Measurements from ENCODE around the gene SORT1. TPM values are rescaled to one million over a fixed set of nuclear protein-coding genes. Genes with fewer than 3 reads are reported as not detected.

The SORT1 gene
- total RNA-seq, 1 experiment from 2014 or later, result 9.2 TPM

- ATAC-seq (no peak), DNase-seq (no peak)
- no TSS peak for BruUV-seq (replicated peaks)
- Histone ChIP-seq H3K4me3 (ENCODE audit: low read length) (no peak overlapping the region), H3K27ac (ENCODE audit: low read length) (no peak overlapping the region), H3K9me3 (ENCODE audit: low read length) (no peaks in the 10 kb centered on the region), H3K4me1 (ENCODE audit: insufficient read depth, low read length) (peaks cover 14% of the 10 kb centered on the region), H3K79me2 (ENCODE audit: low read length) (no peaks in the 10 kb centered on the region), H2AFZ (ENCODE audit: low read length) (no peak overlapping the region), H3K36me3 (ENCODE audit: low read depth, low read length) (no peaks in the 10 kb centered on the region), H3K27me3 (ENCODE audit: low read length) (no peaks in the 10 kb centered on the region), H3K4me2 (ENCODE audit: low read length) (no peak overlapping the region), H3K9me2 (replicated peaks; ENCODE audit: low read length) (no peaks in the 10 kb centered on the region), H3F3A (ENCODE audit: low read length, unreplicated experiment) (no peaks in the 10 kb centered on the region), H3K9ac (ENCODE audit: low read length) (no peak overlapping the region), H4K20me1 (ENCODE audit: low read length) (no peaks in the 10 kb centered on the region)
- TF ChIP-seq, protein P1, sequence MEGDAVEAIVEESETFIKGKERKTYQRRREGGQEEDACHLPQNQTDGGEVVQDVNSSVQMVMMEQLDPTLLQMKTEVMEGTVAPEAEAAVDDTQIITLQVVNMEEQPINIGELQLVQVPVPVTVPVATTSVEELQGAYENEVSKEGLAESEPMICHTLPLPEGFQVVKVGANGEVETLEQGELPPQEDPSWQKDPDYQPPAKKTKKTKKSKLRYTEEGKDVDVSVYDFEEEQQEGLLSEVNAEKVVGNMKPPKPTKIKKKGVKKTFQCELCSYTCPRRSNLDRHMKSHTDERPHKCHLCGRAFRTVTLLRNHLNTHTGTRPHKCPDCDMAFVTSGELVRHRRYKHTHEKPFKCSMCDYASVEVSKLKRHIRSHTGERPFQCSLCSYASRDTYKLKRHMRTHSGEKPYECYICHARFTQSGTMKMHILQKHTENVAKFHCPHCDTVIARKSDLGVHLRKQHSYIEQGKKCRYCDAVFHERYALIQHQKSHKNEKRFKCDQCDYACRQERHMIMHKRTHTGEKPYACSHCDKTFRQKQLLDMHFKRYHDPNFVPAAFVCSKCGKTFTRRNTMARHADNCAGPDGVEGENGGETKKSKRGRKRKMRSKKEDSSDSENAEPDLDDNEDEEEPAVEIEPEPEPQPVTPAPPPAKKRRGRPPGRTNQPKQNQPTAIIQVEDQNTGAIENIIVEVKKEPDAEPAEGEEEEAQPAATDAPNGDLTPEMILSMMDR (conservative IDR thresholded peaks at IDR 0.05; ENCODE audit: low read depth, low read length), result no peak
- TF ChIP-seq EZH2 (IDR thresholded peaks at IDR 0.05; ENCODE audit: low read length, unreplicated experiment), result no peak
- TF ChIP-seq EZH2phosphoT487 (IDR thresholded peaks at IDR 0.05; ENCODE audit: borderline replicate concordance, low read length), result no peak
- ChIA-PET CTCF (no interaction called here), POLR2A (ENCODE audit: unreplicated experiment) (no interaction called here)
- intact Hi-C loops (cut with micrococcal nuclease), result no loop called here
Observed at GRCh38 chr1:109357616-109358015, 40.1 kb downstream of the SORT1 start.

DNA sequence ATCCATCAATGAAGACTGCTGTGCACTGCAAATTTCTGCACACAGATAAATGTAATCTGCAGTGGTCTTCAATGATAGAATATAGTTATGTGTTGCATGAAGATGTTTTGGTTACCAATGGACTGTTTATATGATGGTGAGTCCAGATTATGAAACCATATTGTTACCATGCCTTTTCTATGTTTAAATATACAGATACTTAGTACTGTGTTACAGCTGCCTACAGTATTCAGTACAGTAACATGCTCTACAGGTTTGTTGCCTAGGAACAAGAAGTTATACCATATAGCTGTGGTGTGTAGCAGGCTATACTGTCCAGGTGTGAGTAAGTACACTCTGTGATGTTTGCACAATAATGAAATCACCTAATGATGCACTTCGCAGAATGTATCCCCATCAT lies 40.8 kb downstream of the SORT1 start:
- ChIA-PET POLR2A (ENCODE audit: unreplicated experiment) (no interaction called here), CTCF (no interaction called here)
- Histone ChIP-seq H3K9ac (ENCODE audit: low read length) (no peak overlapping the region), H3F3A (ENCODE audit: low read length, unreplicated experiment) (no peaks in the 10 kb centered on the region), H3K9me2 (replicated peaks; ENCODE audit: low read length) (no peaks in the 10 kb centered on the region), H3K27me3 (ENCODE audit: low read length) (no peaks in the 10 kb centered on the region), H3K36me3 (ENCODE audit: low read depth, low read length) (no peaks in the 10 kb centered on the region), H4K20me1 (ENCODE audit: low read length) (no peaks in the 10 kb centered on the region), H3K4me2 (ENCODE audit: low read length) (no peak overlapping the region), H3K4me1 (ENCODE audit: insufficient read depth, low read length) (peaks cover 9% of the 10 kb centered on the region), H3K79me2 (ENCODE audit: low read length) (no peaks in the 10 kb centered on the region), H2AFZ (ENCODE audit: low read length) (no peak overlapping the region), H3K9me3 (ENCODE audit: low read length) (no peaks in the 10 kb centered on the region), H3K4me3 (ENCODE audit: low read length) (no peak overlapping the region), H3K27ac (ENCODE audit: low read length) (no peak overlapping the region)
- DNase-seq (no peak), ATAC-seq (no peak)
- intact Hi-C loops (cut with micrococcal nuclease), result no loop called here
- TF ChIP-seq EZH2phosphoT487 (IDR thresholded peaks at IDR 0.05; ENCODE audit: borderline replicate concordance, low read length) (no peak), EZH2 (IDR thresholded peaks at IDR 0.05; ENCODE audit: low read length, unreplicated experiment) (no peak)
- TF ChIP-seq, protein P1 (conservative IDR thresholded peaks at IDR 0.05; ENCODE audit: low read depth, low read length), result no peak
- no TSS peak for BruUV-seq (replicated peaks)

DNA sequence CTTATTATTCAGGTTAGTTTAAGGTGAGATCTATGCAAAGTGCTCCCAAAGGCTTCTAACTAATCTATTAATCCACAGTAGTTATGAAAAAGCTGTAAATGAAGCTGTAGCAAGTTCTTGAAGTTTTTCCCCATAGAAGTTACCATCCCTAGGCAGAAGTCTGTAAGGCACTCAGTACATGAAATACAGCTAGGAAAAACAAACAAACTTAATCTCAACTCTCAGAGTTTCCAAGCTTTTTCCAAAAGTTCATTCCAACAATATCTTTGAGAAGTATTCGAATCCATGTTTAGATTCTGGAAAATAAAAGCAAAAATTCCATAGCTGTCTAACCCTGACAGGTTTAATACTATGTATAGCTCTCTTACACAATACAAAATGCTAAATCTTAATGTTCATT lies 41.2 kb downstream of the SORT1 start:
- no peak for DNase-seq
- Histone ChIP-seq H2AFZ (ENCODE audit: low read length) (no peak overlapping the region), H3K36me3 (ENCODE audit: low read depth, low read length) (no peaks in the 10 kb centered on the region), H3K79me2 (ENCODE audit: low read length) (no peaks in the 10 kb centered on the region), H3K27me3 (ENCODE audit: low read length) (no peaks in the 10 kb centered on the region), H3K27ac (ENCODE audit: low read length) (no peak overlapping the region), H3K4me1 (ENCODE audit: insufficient read depth, low read length) (peaks cover 5% of the 10 kb centered on the region), H3F3A (ENCODE audit: low read length, unreplicated experiment) (no peaks in the 10 kb centered on the region), H3K9me2 (replicated peaks; ENCODE audit: low read length) (no peaks in the 10 kb centered on the region), H3K9me3 (ENCODE audit: low read length) (no peaks in the 10 kb centered on the region), H3K4me3 (ENCODE audit: low read length) (no peak overlapping the region), H3K4me2 (ENCODE audit: low read length) (no peak overlapping the region), H3K9ac (ENCODE audit: low read length) (no peak overlapping the region), H4K20me1 (ENCODE audit: low read length) (no peaks in the 10 kb centered on the region)
- intact Hi-C loops (cut with micrococcal nuclease), result no loop called here
- no peak for ATAC-seq
- CTCF ChIA-PET, result no interaction called here
- TF ChIP-seq EZH2 (IDR thresholded peaks at IDR 0.05; ENCODE audit: low read length, unreplicated experiment), result no peak
- TF ChIP-seq, protein P1 (conservative IDR thresholded peaks at IDR 0.05; ENCODE audit: low read depth, low read length), result no peak
- TF ChIP-seq EZH2phosphoT487 (IDR thresholded peaks at IDR 0.05; ENCODE audit: borderline replicate concordance, low read length), result no peak
- BruUV-seq (replicated peaks), result no TSS peak
- POLR2A ChIA-PET (ENCODE audit: unreplicated experiment), result no interaction called here
